ENCODE results near the gene TIGAR. TPM values are rescaled to one million over a fixed set of nuclear protein-coding genes. Genes with fewer than 3 reads are reported as not detected.

The TIGAR gene
- total and polyA plus RNA-seq, 9 donors: 3.1 to 10.4 (median 7.8) TPM

DNA sequence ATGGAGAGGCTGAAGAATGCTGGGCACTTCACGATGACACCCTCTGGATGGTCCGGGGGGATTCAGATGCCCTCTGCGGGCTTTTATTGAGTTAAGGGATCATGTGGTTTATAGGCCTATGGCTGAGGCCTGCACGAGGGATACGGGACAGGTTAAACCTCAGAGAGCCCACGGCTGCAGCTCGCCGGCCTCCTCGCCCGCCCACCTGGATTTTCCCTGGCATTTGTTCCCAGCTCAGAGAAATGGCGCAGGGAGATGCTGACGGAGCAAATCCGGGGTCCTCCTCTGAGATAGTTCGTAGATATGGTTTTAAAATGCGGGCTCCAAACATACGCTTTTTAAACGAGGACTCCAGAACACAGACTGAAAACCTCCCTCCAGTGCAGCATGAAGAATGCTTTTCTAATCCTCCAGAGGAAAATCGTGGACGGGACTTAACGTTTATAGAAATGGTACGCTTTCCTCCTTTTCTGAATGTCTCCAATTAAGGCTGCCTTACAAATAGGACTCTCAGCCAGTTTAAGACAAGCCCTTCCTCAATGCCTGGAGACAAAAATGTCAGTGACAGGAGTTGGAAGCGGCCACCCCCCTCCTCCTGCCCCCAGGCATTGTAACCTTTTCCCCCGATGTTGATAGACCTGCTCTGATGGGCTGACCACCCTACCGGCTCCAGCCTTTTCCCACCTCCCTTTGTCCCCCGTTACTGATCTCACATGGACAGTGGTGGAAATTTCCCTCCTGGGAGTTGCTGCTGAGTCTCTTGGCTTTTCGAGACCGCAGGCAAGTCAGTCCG lies 30.8 kb upstream of the TIGAR start:
- H3K4me1 ChIP-seq (ENCODE audit: control insufficient read depth, insufficient read depth, low read length): peaks cover 61% of the 10 kb centered on the region
- whole genome bisulfite sequencing (ENCODE audit: insufficient coverage): 71% methylated on average over 20 of the region's 28 CpGs
- no peak overlapping the region for H3K4me3 ChIP-seq (ENCODE audit: low read length)
- no peak for DNase-seq
- no peaks in the 10 kb centered on the region for H3K27me3 ChIP-seq (ENCODE audit: control insufficient read depth, insufficient read depth, low read length)
- no peaks in the 10 kb centered on the region for H3K9me3 ChIP-seq (replicated peaks; ENCODE audit: control insufficient read depth, low read depth, low read length)
- no peak overlapping the region for H3K27ac ChIP-seq (ENCODE audit: low read length)
- H3K36me3 ChIP-seq (ENCODE audit: control insufficient read depth, insufficient read depth, low read length): peaks cover 91% of the 10 kb centered on the region

DNA sequence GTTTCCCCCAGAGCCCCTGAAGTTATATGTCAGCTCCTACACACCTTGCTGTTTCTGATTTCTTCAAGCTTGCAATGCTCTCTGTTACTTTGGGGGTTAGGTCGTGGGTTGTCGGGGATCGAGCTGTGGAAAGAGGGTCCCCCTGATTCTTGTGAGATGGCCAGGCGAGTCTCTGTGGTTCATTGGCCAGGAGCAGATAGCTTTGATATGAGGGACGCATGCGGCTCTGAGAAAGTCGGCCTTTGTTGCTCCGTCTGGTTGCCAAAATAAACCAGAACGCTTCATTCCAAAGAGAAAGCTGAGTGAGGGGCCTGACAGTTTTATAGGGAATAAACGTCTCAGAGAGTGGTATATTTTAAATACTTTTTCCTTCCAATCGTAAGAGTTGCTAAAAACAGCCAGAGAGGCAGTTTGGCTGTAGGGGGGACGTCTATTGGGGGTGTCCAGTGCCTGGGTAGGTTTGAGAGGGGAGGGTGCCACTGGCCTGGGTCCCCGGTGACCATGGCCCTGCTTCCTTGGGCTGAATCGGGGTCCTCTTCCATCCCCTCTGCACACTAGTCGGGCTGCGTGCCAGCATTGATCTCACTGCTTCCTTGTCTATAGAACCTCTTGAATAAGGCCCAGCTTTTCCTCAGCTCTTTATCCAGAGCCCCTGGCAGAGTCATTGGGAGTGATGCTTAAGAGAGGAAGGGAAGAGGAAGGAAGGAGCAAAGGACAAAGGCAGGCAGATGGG lies 28.5 kb upstream of the TIGAR start:
- 51% methylated on average over 8 of the region's 16 CpGs for WGBS (ENCODE audit: insufficient coverage)

GRCh38 chr12:4293299-4293965 lies 27.6 kb upstream of the TIGAR start:
- Histone ChIP-seq H3K4me3 (ENCODE audit: low read length) (no peak overlapping the region), H3K36me3 (ENCODE audit: control insufficient read depth, insufficient read depth, low read length) (peaks cover 78% of the 10 kb centered on the region), H3K4me1 (ENCODE audit: control insufficient read depth, insufficient read depth, low read length) (peaks cover 32% of the 10 kb centered on the region), H3K27me3 (ENCODE audit: control insufficient read depth, insufficient read depth, low read length) (no peaks in the 10 kb centered on the region), H3K27ac (ENCODE audit: low read length) (no peak overlapping the region), H3K9me3 (replicated peaks; ENCODE audit: control insufficient read depth, low read depth, low read length) (no peaks in the 10 kb centered on the region)
- DNase-seq: no peak
- 83% methylated on average over 6 of the region's 14 CpGs for whole genome bisulfite sequencing (ENCODE audit: insufficient coverage)

More for the DNA sequence above, 28.5 kb upstream of the TIGAR start:
- no peak overlapping the region for H3K27ac ChIP-seq (ENCODE audit: low read length)
- DNase-seq: peak; percentile 61
- H3K36me3 ChIP-seq (ENCODE audit: control insufficient read depth, insufficient read depth, low read length): peaks cover 80% of the 10 kb centered on the region
- H3K27me3 ChIP-seq (ENCODE audit: control insufficient read depth, insufficient read depth, low read length): no peaks in the 10 kb centered on the region
- H3K4me1 ChIP-seq (ENCODE audit: control insufficient read depth, insufficient read depth, low read length): peaks cover 42% of the 10 kb centered on the region
- H3K9me3 ChIP-seq (replicated peaks; ENCODE audit: control insufficient read depth, low read depth, low read length): no peaks in the 10 kb centered on the region
- H3K4me3 ChIP-seq (ENCODE audit: low read length): no peak overlapping the region

- no peak for DNase-seq
- Histone ChIP-seq H3K9me3 (replicated peaks; ENCODE audit: control insufficient read depth, low read depth, low read length) (no peaks in the 10 kb centered on the region), H3K4me1 (ENCODE audit: control insufficient read depth, insufficient read depth, low read length) (peaks cover 27% of the 10 kb centered on the region), H3K27ac (ENCODE audit: low read length) (no peak overlapping the region), H3K27me3 (ENCODE audit: control insufficient read depth, insufficient read depth, low read length) (no peaks in the 10 kb centered on the region), H3K4me3 (ENCODE audit: low read length) (no peak overlapping the region), H3K36me3 (ENCODE audit: control insufficient read depth, insufficient read depth, low read length) (peaks cover 76% of the 10 kb centered on the region)
- 78% methylated on average over 12 of the region's 16 CpGs for WGBS (ENCODE audit: insufficient coverage)
These were observed 27.0 kb upstream of the TIGAR start for GRCh38 chr12:4293966-4294505.

- Histone ChIP-seq H3K36me3 (ENCODE audit: control insufficient read depth, insufficient read depth, low read length) (peaks cover 69% of the 10 kb centered on the region), H3K9me3 (replicated peaks; ENCODE audit: control insufficient read depth, low read depth, low read length) (no peaks in the 10 kb centered on the region), H3K4me1 (ENCODE audit: control insufficient read depth, insufficient read depth, low read length) (peaks cover 13% of the 10 kb centered on the region), H3K4me3 (ENCODE audit: low read length) (no peak overlapping the region), H3K27ac (ENCODE audit: low read length) (no peak overlapping the region), H3K27me3 (ENCODE audit: control insufficient read depth, insufficient read depth, low read length) (no peaks in the 10 kb centered on the region)
- no peak for DNase-seq
- 57% methylated on average over 3 of the region's 6 CpGs for WGBS (ENCODE audit: insufficient coverage)
These were observed 24.3 kb upstream of the TIGAR start for GRCh38 chr12:4296751-4297150.

DNA sequence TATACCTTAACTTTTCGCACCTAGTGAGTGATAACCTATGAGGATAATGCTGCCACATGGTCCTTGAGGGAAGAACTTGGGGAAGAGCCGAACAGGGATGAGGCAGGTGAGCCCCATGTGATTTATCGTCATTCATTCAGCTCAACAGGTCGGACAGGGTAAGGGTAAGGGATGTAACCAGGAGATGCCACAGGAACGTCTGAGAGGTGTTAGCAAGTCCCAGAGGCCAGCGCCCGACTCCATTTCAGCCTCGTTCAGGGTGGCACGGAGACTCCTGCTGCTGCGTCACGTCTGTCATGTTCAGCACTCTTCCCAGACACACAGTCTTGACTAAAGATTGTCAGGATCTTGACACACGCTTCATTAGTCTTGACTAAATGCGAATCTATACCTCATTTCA lies 23.4 kb upstream of the TIGAR start:
- H3K27me3 ChIP-seq (ENCODE audit: control insufficient read depth, insufficient read depth, low read length): no peaks in the 10 kb centered on the region
- no peak overlapping the region for H3K27ac ChIP-seq (ENCODE audit: low read length)
- 80% methylated on average over 11 of the region's 13 CpGs for WGBS (ENCODE audit: insufficient coverage)
- H3K36me3 ChIP-seq (ENCODE audit: control insufficient read depth, insufficient read depth, low read length): peaks cover 72% of the 10 kb centered on the region
- H3K9me3 ChIP-seq (replicated peaks; ENCODE audit: control insufficient read depth, low read depth, low read length): no peaks in the 10 kb centered on the region
- H3K4me3 ChIP-seq (ENCODE audit: low read length): no peak overlapping the region
- peaks cover 8% of the 10 kb centered on the region for H3K4me1 ChIP-seq (ENCODE audit: control insufficient read depth, insufficient read depth, low read length)
- DNase-seq: no peak

DNA sequence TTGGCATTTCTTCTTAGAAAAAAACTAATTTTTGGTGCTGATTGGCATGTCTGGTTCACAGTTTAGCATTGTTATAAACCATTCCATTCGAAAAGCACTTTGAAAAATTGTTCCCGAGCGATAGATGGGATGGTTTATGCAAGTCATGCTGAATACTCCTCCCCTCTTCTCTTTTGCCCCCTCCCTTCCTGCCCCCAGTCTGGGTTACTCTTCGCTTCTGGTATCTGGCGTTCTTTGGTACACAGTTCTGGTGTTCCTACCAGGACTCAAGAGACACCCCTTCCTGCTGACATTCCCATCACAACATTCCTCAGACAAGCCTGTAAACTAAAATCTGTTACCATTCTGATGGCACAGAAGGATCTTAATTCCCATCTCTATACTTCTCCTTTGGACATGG lies 20.1 kb upstream of the TIGAR start:
- peaks cover 70% of the 10 kb centered on the region for H3K36me3 ChIP-seq (ENCODE audit: control insufficient read depth, insufficient read depth, low read length)
- 84% methylated on average over 3 of the region's 5 CpGs for WGBS (ENCODE audit: insufficient coverage)

DNA sequence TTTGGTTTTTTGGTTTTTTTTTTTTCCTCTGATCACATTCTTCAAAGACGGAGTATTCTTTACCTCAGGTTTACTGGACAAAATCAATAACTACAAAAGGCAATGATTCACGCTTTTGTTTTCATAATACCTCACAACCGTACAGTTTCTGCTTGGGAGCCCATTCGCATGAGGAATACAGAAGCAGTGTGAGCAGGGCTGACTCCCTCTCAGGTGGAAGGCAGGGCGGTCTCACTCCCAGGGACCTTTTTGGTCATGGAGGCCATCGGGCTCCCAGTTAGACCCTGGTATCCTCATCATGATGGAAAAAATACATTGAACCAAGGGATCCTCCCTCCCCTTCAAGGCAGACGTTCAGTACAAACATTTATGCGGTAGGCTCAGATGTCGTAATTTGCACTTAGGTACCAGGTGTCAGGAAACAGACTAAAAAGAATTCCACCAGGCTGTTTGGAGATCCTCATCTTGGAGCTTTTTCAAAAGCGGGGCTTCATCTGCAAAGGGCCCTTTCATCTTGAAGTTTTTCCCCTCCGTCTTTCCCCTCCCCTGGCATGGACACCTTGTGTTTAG lies 19.0 kb upstream of the TIGAR start:
- Histone ChIP-seq H3K27ac (ENCODE audit: low read length) (no peak overlapping the region), H3K27me3 (ENCODE audit: control insufficient read depth, insufficient read depth, low read length) (no peaks in the 10 kb centered on the region), H3K36me3 (ENCODE audit: control insufficient read depth, insufficient read depth, low read length) (peaks cover 67% of the 10 kb centered on the region), H3K4me1 (ENCODE audit: control insufficient read depth, insufficient read depth, low read length) (peaks cover 11% of the 10 kb centered on the region), H3K9me3 (replicated peaks; ENCODE audit: control insufficient read depth, low read depth, low read length) (no peaks in the 10 kb centered on the region), H3K4me3 (ENCODE audit: low read length) (no peak overlapping the region)
- WGBS (ENCODE audit: insufficient coverage): 84% methylated on average over 7 of the region's 11 CpGs
- DNase-seq: no peak

More for the DNA sequence above, 20.1 kb upstream of the TIGAR start:
- no peaks in the 10 kb centered on the region for H3K27me3 ChIP-seq (ENCODE audit: control insufficient read depth, insufficient read depth, low read length)
- no peaks in the 10 kb centered on the region for H3K9me3 ChIP-seq (replicated peaks; ENCODE audit: control insufficient read depth, low read depth, low read length)
- no peak overlapping the region for H3K27ac ChIP-seq (ENCODE audit: low read length)
- H3K4me1 ChIP-seq (ENCODE audit: control insufficient read depth, insufficient read depth, low read length): peaks cover 11% of the 10 kb centered on the region
- no peak overlapping the region for H3K4me3 ChIP-seq (ENCODE audit: low read length)
- no peak for DNase-seq

GRCh38 chr12:4302881-4303280 lies 18.1 kb upstream of the TIGAR start:
- 89% methylated on average over 3 of the region's 8 CpGs for WGBS (ENCODE audit: insufficient coverage)
- DNase-seq: no peak
- Histone ChIP-seq H3K27ac (ENCODE audit: low read length) (no peak overlapping the region), H3K4me1 (ENCODE audit: control insufficient read depth, insufficient read depth, low read length) (peaks cover 15% of the 10 kb centered on the region), H3K9me3 (replicated peaks; ENCODE audit: control insufficient read depth, low read depth, low read length) (no peaks in the 10 kb centered on the region), H3K36me3 (ENCODE audit: control insufficient read depth, insufficient read depth, low read length) (peaks cover 64% of the 10 kb centered on the region), H3K27me3 (ENCODE audit: control insufficient read depth, insufficient read depth, low read length) (no peaks in the 10 kb centered on the region), H3K4me3 (ENCODE audit: low read length) (no peak overlapping the region)

Measured in muscle of leg (tissue), 11 donors.